Fibroblast of lung (primary cell): ENCODE results near the gene UBN1. TPM values are rescaled to one million over a fixed set of nuclear protein-coding genes. Genes with fewer than 3 reads are reported as not detected.

ENCODE experiments used
- DNase-seq, 2 donors: peaks; one replicate each; pipeline versions ENCODE4 v3.0.0 to v3.0.0-alpha.2; 2010; ENCODE audit warnings: low read depth in 2 of 2
- H2AFZ ChIP-seq: 2 replicates; pipeline ENCODE4 v1.5.1; 2012; ENCODE audit warnings: low read length, control low read depth, inconsistent platforms
- H3K27ac ChIP-seq: 2 replicates; pipeline ENCODE4 v1.5.1; 2011; ENCODE audit warnings: low read length, control low read depth; ENCODE audit not compliant: insufficient read depth
- H3K27me3 ChIP-seq: 2 replicates; pipeline ENCODE4 v1.5.1; 2011; ENCODE audit warnings: mild to moderate bottlenecking, low read length; ENCODE audit not compliant: control insufficient read depth, insufficient read depth
- H3K36me3 ChIP-seq: 2 replicates; pipeline ENCODE4 v1.5.1; 2011; ENCODE audit warnings: low read length; ENCODE audit not compliant: control insufficient read depth, insufficient read depth
- H3K4me1 ChIP-seq: 2 replicates; pipeline ENCODE4 v1.5.1; 2011; ENCODE audit warnings: low read length; ENCODE audit not compliant: control insufficient read depth, insufficient read depth; ENCODE audit errors: extremely low read depth
- H3K4me2 ChIP-seq: 2 replicates; pipeline ENCODE4 v1.5.1; 2011; ENCODE audit warnings: low read length, control low read depth; ENCODE audit not compliant: insufficient read depth; ENCODE audit errors: extremely low read depth
- H3K4me3 ChIP-seq, 4 experiments: fragments of 200-600 bp in 1 of 4; sonication (generic) in 1 of 4; replicated peaks in 1 of 4; 2 replicates each; pipeline ENCODE4 v1.5.1; 2011 to 2016; ENCODE audit warnings: low read length in 4 of 4, low read depth in 3 of 4, mild to moderate bottlenecking in 3 of 4, control low read depth in 2 of 4, inconsistent platforms in 1 of 4, mixed read lengths in 1 of 4; ENCODE audit not compliant: insufficient read depth in 1 of 4; ENCODE audit errors: control extremely low read depth in 1 of 4
- H3K79me2 ChIP-seq: 2 replicates; pipeline ENCODE4 v1.5.1; 2012; ENCODE audit warnings: mild to moderate bottlenecking, low read length, inconsistent platforms; ENCODE audit not compliant: control insufficient read depth, insufficient read depth
- H3K9ac ChIP-seq: 2 replicates; pipeline ENCODE4 v1.5.1; 2011; ENCODE audit warnings: mild to moderate bottlenecking, low read length, control low read depth; ENCODE audit not compliant: insufficient read depth
- H3K9me3 ChIP-seq: 2 replicates; pipeline ENCODE4 v1.5.1; 2012; ENCODE audit warnings: low read depth, low read length; ENCODE audit not compliant: control insufficient read depth, insufficient read depth
- H4K20me1 ChIP-seq: 2 replicates; pipeline ENCODE4 v1.5.1; 2011; ENCODE audit warnings: low read length; ENCODE audit not compliant: control insufficient read depth, insufficient read depth; ENCODE audit errors: extremely low read depth
- CTCF ChIP-seq, 2 donors: IDR thresholded peaks in 1 of 2; conservative IDR thresholded peaks in 1 of 2; 1 replicate in 1 of 2; 2 replicates in 1 of 2; pipeline ENCODE4 v1.5.1; 2011 to 2012; ENCODE audit warnings: low read length in 2 of 2, control low read depth in 1 of 2, inconsistent platforms in 1 of 2, low read depth in 1 of 2, mild to moderate bottlenecking in 1 of 2
- EZH2 ChIP-seq: IDR thresholded peaks from 2 replicates; pipeline ENCODE4 v1.5.1; 2012; ENCODE audit warnings: low read length, control low read depth, mild to moderate bottlenecking; ENCODE audit errors: missing control alignments
- polyA plus RNA-seq, 2 donors: library from polyadenylated mRNA; depleted of rRNA in 1 of 2; stranded (reverse) in 1 of 2; unstranded in 1 of 2; fragments of >200 nt; gene quantifications; 2 replicates each; pipeline ENCODE4 v1.2.1, GENCODE V29; 2011 to 2012; ENCODE audit warnings: missing spikeins in 1 of 2
- total RNA-seq: library from RNA; depleted of rRNA; stranded (reverse); fragments of >200 nt; gene quantifications from 2 replicates; pipeline ENCODE4 v1.2.1, GENCODE V29; 2014

UBN1 gene
- total and polyA plus RNA-seq, 2 donors (not counting 1 experiment from before 2014, with no cell fraction given): 13.6 to 21.1 TPM

- DNase-seq: peak; percentile 36 to 38
- Histone ChIP-seq H3K36me3 (peaks cover 3% of the 10 kb centered on the region), H3K4me2 (peak overlapping the region; percentile 16), H3K4me1 (peaks cover 3% of the 10 kb centered on the region), H3K9me3 (no peaks in the 10 kb centered on the region), H3K4me3 (no peak overlapping the region), H3K9ac (no peak overlapping the region), H3K27ac (no peak overlapping the region), H3K79me2 (peaks cover 58% of the 10 kb centered on the region), H3K27me3 (no peaks in the 10 kb centered on the region), H4K20me1 (no peaks in the 10 kb centered on the region), H2AFZ (no peak overlapping the region)
- TF ChIP-seq EZH2 (no peak), CTCF (conservative IDR thresholded peaks at IDR 0.05 in 1 of 2, IDR thresholded peaks at IDR 0.05 in 1 of 2; ENCODE audit: low read depth in 1 of 2, low read length in 2 of 2) (no peak)
Observed at GRCh38 chr16:4852221-4852872, 5.1 kb downstream of the UBN1 start.

- peaks cover 31% of the 10 kb centered on the region for H3K79me2 ChIP-seq
- no peak overlapping the region for H3K27ac ChIP-seq
- no peak overlapping the region for H3K4me3 ChIP-seq
- H3K27me3 ChIP-seq: no peaks in the 10 kb centered on the region
- H3K9me3 ChIP-seq: no peaks in the 10 kb centered on the region
- H3K36me3 ChIP-seq: peaks cover 7% of the 10 kb centered on the region
- no peak overlapping the region for H3K9ac ChIP-seq
- no peak overlapping the region for H3K4me2 ChIP-seq
- TF ChIP-seq CTCF (conservative IDR thresholded peaks at IDR 0.05 in 1 of 2, IDR thresholded peaks at IDR 0.05 in 1 of 2; ENCODE audit: low read depth in 1 of 2, low read length in 2 of 2) (no peak), EZH2 (no peak)
- no peaks in the 10 kb centered on the region for H4K20me1 ChIP-seq
- DNase-seq: no peak
- H2AFZ ChIP-seq: no peak overlapping the region
- no peaks in the 10 kb centered on the region for H3K4me1 ChIP-seq
Observed at GRCh38 chr16:4855371-4855770, 8.1 kb downstream of the UBN1 start.

GRCh38 chr16:4855804-4856203, 8.5 kb downstream of the UBN1 start:
- Histone ChIP-seq H3K27me3 (no peaks in the 10 kb centered on the region), H3K9me3 (no peaks in the 10 kb centered on the region), H2AFZ (no peak overlapping the region), H3K9ac (no peak overlapping the region), H4K20me1 (no peaks in the 10 kb centered on the region), H3K4me2 (no peak overlapping the region), H3K27ac (no peak overlapping the region), H3K4me3 (no peak overlapping the region), H3K4me1 (no peaks in the 10 kb centered on the region), H3K79me2 (peaks cover 27% of the 10 kb centered on the region), H3K36me3 (peaks cover 7% of the 10 kb centered on the region)
- no peak for DNase-seq
- TF ChIP-seq EZH2 (no peak), CTCF (conservative IDR thresholded peaks at IDR 0.05 in 1 of 2, IDR thresholded peaks at IDR 0.05 in 1 of 2; ENCODE audit: low read depth in 1 of 2, low read length in 2 of 2) (no peak)
